SH-SY5Y (cell line): ENCODE data around the gene TAS2R20.

Source experiments
- GATA2 ChIP-seq: IDR thresholded peaks from 2 replicates; pipeline ENCODE4 v1.6.1; 2011; ENCODE audit warnings: mild to moderate bottlenecking, low read depth, low read length
- GATA3 ChIP-seq: IDR thresholded peaks from 2 replicates; pipeline ENCODE4 v1.6.1; 2011; ENCODE audit warnings: low read depth, mild to moderate bottlenecking, low read length, moderate library complexity

- TF ChIP-seq GATA2, result no peak
- no peak for TF ChIP-seq GATA3
Measured at GRCh38 chr12:10956085-10956484, 42.0 kb downstream of the TAS2R20 start.
